ENCODE measurements around the gene THOC3. TPM values are rescaled to one million over a fixed set of nuclear protein-coding genes. Genes with fewer than 3 reads are reported as not detected.
"Not testable (repeated sequence)": the region's sequence is repeated elsewhere in the genome, so short reads cannot be mapped to it uniquely, and the experiment has no call there.

The THOC3 gene
- total and polyA plus RNA-seq, 2 donors (not counting 3 experiments of a cell fraction or from before 2014, with no cell fraction given): 55.2 to 66.3 TPM

GRCh38 chr5:176011088-176011487, 43.0 kb upstream of the THOC3 start:
- BruUV-seq (replicated peaks); FAIRE-seq; POLR2A ChIA-PET; H3K9me3 ChIP-seq (replicated peaks; ENCODE audit: control insufficient read depth, insufficient read depth, low read length); H3K79me2 ChIP-seq (ENCODE audit: control insufficient read depth, insufficient read depth, low read length); H3K4me1 ChIP-seq (ENCODE audit: control insufficient read depth, extremely low read depth, insufficient read depth, low read length); H3K36me3 ChIP-seq (ENCODE audit: control insufficient read depth in 2 of 2, extremely low read depth in 1 of 2, insufficient read depth in 2 of 2, low read length in 2 of 2); H3K4me3 ChIP-seq (replicated peaks in 1 of 3; ENCODE audit: insufficient read depth in 1 of 3, low read depth in 1 of 3, low read length in 3 of 3); H3K27ac ChIP-seq (ENCODE audit: insufficient read depth, low read depth, low read length); intact Hi-C loops (cut with micrococcal nuclease); dilution Hi-C loops (cut with MboI; ENCODE audit: extremely low pct_ligation_motif_present, low sequenced_read_pairs); H4K20me1 ChIP-seq (replicated peaks; ENCODE audit: control insufficient read depth, extremely low read depth, insufficient read depth, low read length); H3K9me1 ChIP-seq (replicated peaks; ENCODE audit: control insufficient read depth, extremely low read depth, insufficient read depth, low read length); H3K9ac ChIP-seq (replicated peaks; ENCODE audit: extremely low read depth, insufficient read depth, low read length); DNase-seq (ENCODE audit: low read depth, low spot score); H3K27me3 ChIP-seq (ENCODE audit: control insufficient read depth in 2 of 2, insufficient read depth in 2 of 2, low read length in 2 of 2); H2AFZ ChIP-seq (ENCODE audit: low read depth, low read length); H3K4me2 ChIP-seq (ENCODE audit: insufficient read depth, low read length); CTCF ChIA-PET: not testable (repeated sequence)

GRCh38 chr5:176010202-176010601, 42.1 kb upstream of the THOC3 start:
- H4K20me1 ChIP-seq (replicated peaks; ENCODE audit: control insufficient read depth, extremely low read depth, insufficient read depth, low read length); DNase-seq (ENCODE audit: low read depth, low spot score); H3K4me2 ChIP-seq (ENCODE audit: insufficient read depth, low read length); H3K9ac ChIP-seq (replicated peaks; ENCODE audit: extremely low read depth, insufficient read depth, low read length); H3K36me3 ChIP-seq (ENCODE audit: control insufficient read depth in 2 of 2, extremely low read depth in 1 of 2, insufficient read depth in 2 of 2, low read length in 2 of 2); FAIRE-seq; H3K9me3 ChIP-seq (replicated peaks; ENCODE audit: control insufficient read depth, insufficient read depth, low read length); CTCF ChIA-PET; intact Hi-C loops (cut with micrococcal nuclease); H2AFZ ChIP-seq (ENCODE audit: low read depth, low read length); BruUV-seq (replicated peaks); H3K4me1 ChIP-seq (ENCODE audit: control insufficient read depth, extremely low read depth, insufficient read depth, low read length); H3K4me3 ChIP-seq (replicated peaks in 1 of 3; ENCODE audit: insufficient read depth in 1 of 3, low read depth in 1 of 3, low read length in 3 of 3); H3K27me3 ChIP-seq (ENCODE audit: control insufficient read depth in 2 of 2, insufficient read depth in 2 of 2, low read length in 2 of 2); H3K79me2 ChIP-seq (ENCODE audit: control insufficient read depth, insufficient read depth, low read length); H3K27ac ChIP-seq (ENCODE audit: insufficient read depth, low read depth, low read length); dilution Hi-C loops (cut with MboI; ENCODE audit: extremely low pct_ligation_motif_present, low sequenced_read_pairs); H3K9me1 ChIP-seq (replicated peaks; ENCODE audit: control insufficient read depth, extremely low read depth, insufficient read depth, low read length); POLR2A ChIA-PET: not testable (repeated sequence)

- dilution Hi-C loops (cut with MboI; ENCODE audit: extremely low pct_ligation_motif_present, low sequenced_read_pairs); POLR2A ChIA-PET: not testable (repeated sequence)
Measured at GRCh38 chr5:176007220-176007619, 39.1 kb upstream of the THOC3 start.

DNA sequence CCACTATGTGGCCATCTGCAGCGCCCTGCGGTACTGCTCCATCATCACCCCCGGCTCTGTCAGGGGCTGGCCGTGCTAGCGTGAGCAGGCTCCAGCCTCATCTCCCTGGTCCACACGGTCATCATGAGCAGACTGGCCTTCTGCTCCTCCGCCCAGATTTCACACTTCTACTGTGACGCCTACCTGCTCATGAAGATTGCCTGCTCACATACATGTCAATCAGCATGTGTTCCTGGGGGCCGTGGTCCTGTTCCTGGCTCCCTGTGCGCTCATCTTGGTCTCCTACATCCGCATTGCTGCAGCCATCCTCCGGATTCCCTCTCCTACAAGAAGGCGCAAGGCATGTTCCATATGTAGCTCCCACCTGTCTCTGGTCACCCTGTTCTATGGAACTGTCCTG, 38.7 kb upstream of the THOC3 start:
- H3K36me3 ChIP-seq (ENCODE audit: control insufficient read depth in 2 of 2, extremely low read depth in 1 of 2, insufficient read depth in 2 of 2, low read length in 2 of 2); intact Hi-C loops (cut with micrococcal nuclease); H4K20me1 ChIP-seq (replicated peaks; ENCODE audit: control insufficient read depth, extremely low read depth, insufficient read depth, low read length); H3K27ac ChIP-seq (ENCODE audit: insufficient read depth, low read depth, low read length); H3K9me1 ChIP-seq (replicated peaks; ENCODE audit: control insufficient read depth, extremely low read depth, insufficient read depth, low read length); H3K4me1 ChIP-seq (ENCODE audit: control insufficient read depth, extremely low read depth, insufficient read depth, low read length); H3K27me3 ChIP-seq (ENCODE audit: control insufficient read depth in 2 of 2, insufficient read depth in 2 of 2, low read length in 2 of 2); dilution Hi-C loops (cut with MboI; ENCODE audit: extremely low pct_ligation_motif_present, low sequenced_read_pairs); H3K9ac ChIP-seq (replicated peaks; ENCODE audit: extremely low read depth, insufficient read depth, low read length); POLR2A ChIA-PET; H3K4me3 ChIP-seq (replicated peaks in 1 of 3; ENCODE audit: insufficient read depth in 1 of 3, low read depth in 1 of 3, low read length in 3 of 3); CTCF ChIA-PET; H3K9me3 ChIP-seq (replicated peaks; ENCODE audit: control insufficient read depth, insufficient read depth, low read length); BruUV-seq (replicated peaks); H3K79me2 ChIP-seq (ENCODE audit: control insufficient read depth, insufficient read depth, low read length); H3K4me2 ChIP-seq (ENCODE audit: insufficient read depth, low read length); H2AFZ ChIP-seq (ENCODE audit: low read depth, low read length); FAIRE-seq; DNase-seq (ENCODE audit: low read depth, low spot score): not testable (repeated sequence)

More at GRCh38 chr5:176007220-176007619, 39.1 kb upstream of the THOC3 start:
- CTCF ChIA-PET; BruUV-seq (replicated peaks); H3K4me3 ChIP-seq (replicated peaks in 1 of 3; ENCODE audit: insufficient read depth in 1 of 3, low read depth in 1 of 3, low read length in 3 of 3); H3K36me3 ChIP-seq (ENCODE audit: control insufficient read depth in 2 of 2, extremely low read depth in 1 of 2, insufficient read depth in 2 of 2, low read length in 2 of 2); DNase-seq (ENCODE audit: low read depth, low spot score); H3K4me2 ChIP-seq (ENCODE audit: insufficient read depth, low read length); H3K79me2 ChIP-seq (ENCODE audit: control insufficient read depth, insufficient read depth, low read length); H4K20me1 ChIP-seq (replicated peaks; ENCODE audit: control insufficient read depth, extremely low read depth, insufficient read depth, low read length); H3K27me3 ChIP-seq (ENCODE audit: control insufficient read depth in 2 of 2, insufficient read depth in 2 of 2, low read length in 2 of 2); H3K27ac ChIP-seq (ENCODE audit: insufficient read depth, low read depth, low read length); intact Hi-C loops (cut with micrococcal nuclease); H3K9me3 ChIP-seq (replicated peaks; ENCODE audit: control insufficient read depth, insufficient read depth, low read length); H3K4me1 ChIP-seq (ENCODE audit: control insufficient read depth, extremely low read depth, insufficient read depth, low read length); H3K9ac ChIP-seq (replicated peaks; ENCODE audit: extremely low read depth, insufficient read depth, low read length); H2AFZ ChIP-seq (ENCODE audit: low read depth, low read length); H3K9me1 ChIP-seq (replicated peaks; ENCODE audit: control insufficient read depth, extremely low read depth, insufficient read depth, low read length); FAIRE-seq: not testable (repeated sequence)
